H9 (cell line): ENCODE data around the gene BHLHE23. TPM values are rescaled to one million over a fixed set of nuclear protein-coding genes. Genes with fewer than 3 reads are reported as not detected.

Experiments
- DNase-seq: peaks from one replicate; pipeline ENCODE4 v3.0.0-alpha.2; 2017
- H2AFZ ChIP-seq: one replicate; pipeline ENCODE4 v1.6.1; 2013; ENCODE audit warnings: mild to moderate bottlenecking, low read length, control low read depth, moderate library complexity
- H2AK5ac ChIP-seq: 2 replicates; pipeline ENCODE4 v1.6.1; 2013; ENCODE audit warnings: low read length, control low read depth, mixed read lengths; ENCODE audit not compliant: insufficient read length
- H2BK120ac ChIP-seq: one replicate; pipeline ENCODE4 v1.6.1; 2013; ENCODE audit warnings: low read depth, mild to moderate bottlenecking, low read length, control low read depth, inconsistent platforms; ENCODE audit not compliant: poor library complexity, severe bottlenecking
- H2BK12ac ChIP-seq: 2 replicates; pipeline ENCODE4 v1.6.1; 2013; ENCODE audit warnings: low read length, control low read depth, mixed read lengths, low read depth; ENCODE audit not compliant: insufficient read length
- H2BK15ac ChIP-seq: 2 replicates; pipeline ENCODE4 v1.6.1; 2013; ENCODE audit warnings: low read depth, low read length, control low read depth
- H2BK20ac ChIP-seq: one replicate; pipeline ENCODE4 v1.6.1; 2013; ENCODE audit warnings: low read depth, mild to moderate bottlenecking, low read length, control low read depth, inconsistent platforms; ENCODE audit not compliant: poor library complexity, severe bottlenecking
- H2BK5ac ChIP-seq: 2 replicates; pipeline ENCODE4 v1.6.1; 2013; ENCODE audit warnings: low read length, control low read depth, mixed read lengths; ENCODE audit not compliant: insufficient read length
- H3K14ac ChIP-seq: 2 replicates; pipeline ENCODE4 v1.6.1; 2013; ENCODE audit warnings: low read length, control low read depth; ENCODE audit not compliant: insufficient read depth
- H3K18ac ChIP-seq: 2 replicates; pipeline ENCODE4 v1.6.1; 2013; ENCODE audit warnings: low read depth, mild to moderate bottlenecking, mixed read lengths, low read length, control low read depth; ENCODE audit not compliant: insufficient read length
- H3K23ac ChIP-seq: 2 replicates; pipeline ENCODE4 v1.6.1; 2013; ENCODE audit warnings: low read length, control low read depth, mixed read lengths, low read depth; ENCODE audit not compliant: insufficient read length
- H3K23me2 ChIP-seq: 2 replicates; pipeline ENCODE4 v1.6.1; 2013; ENCODE audit warnings: low read depth, mild to moderate bottlenecking, mixed read lengths, low read length, control low read depth; ENCODE audit not compliant: insufficient read length, poor library complexity, severe bottlenecking
- H3K27ac ChIP-seq: 2 replicates; pipeline ENCODE4 v1.5.1; 2013; ENCODE audit warnings: low read length, control low read depth, mixed read lengths, low read depth; ENCODE audit not compliant: insufficient read length
- H3K27me3 ChIP-seq: 2 replicates; pipeline ENCODE4 v1.6.1; 2013; ENCODE audit warnings: low read length, control low read depth, inconsistent platforms; ENCODE audit not compliant: insufficient read depth
- H3K4ac ChIP-seq: 2 replicates; pipeline ENCODE4 v1.6.1; 2013; ENCODE audit warnings: low read depth, mild to moderate bottlenecking, control low read depth, inconsistent platforms, low read length, moderate library complexity
- H3K4me1 ChIP-seq: 2 replicates; pipeline ENCODE4 v1.6.1; 2013; ENCODE audit warnings: low read length, control low read depth, inconsistent platforms; ENCODE audit not compliant: insufficient read depth
- H3K4me2 ChIP-seq: 2 replicates; pipeline ENCODE4 v1.6.1; 2013; ENCODE audit warnings: low read length, control low read depth, mixed read lengths; ENCODE audit not compliant: insufficient read length, insufficient read depth
- H3K56ac ChIP-seq: 2 replicates; pipeline ENCODE4 v1.6.1; 2013; ENCODE audit warnings: low read depth, mild to moderate bottlenecking, mixed read lengths, low read length, control low read depth; ENCODE audit not compliant: insufficient read length
- H3K79me1 ChIP-seq: 2 replicates; pipeline ENCODE4 v1.6.1; 2013; ENCODE audit warnings: low read depth, mild to moderate bottlenecking, moderate library complexity, low read length, control low read depth, inconsistent platforms; ENCODE audit not compliant: insufficient read depth, poor library complexity, severe bottlenecking
- H3K79me2 ChIP-seq: 2 replicates; pipeline ENCODE4 v1.6.1; 2013; ENCODE audit warnings: low read length, control low read depth, inconsistent platforms; ENCODE audit not compliant: insufficient read depth
- H3K9ac ChIP-seq: 2 replicates; pipeline ENCODE4 v1.6.1; 2013; ENCODE audit warnings: low read length, control low read depth, mixed read lengths; ENCODE audit not compliant: insufficient read length; ENCODE audit errors: extremely low read depth
- H3K9me3 ChIP-seq: one replicate; pipeline ENCODE4 v1.6.1; 2013; ENCODE audit warnings: low read depth, low read length, inconsistent platforms; ENCODE audit not compliant: control insufficient read depth
- H3T11ph ChIP-seq: one replicate; pipeline ENCODE4 v1.6.1; 2013; ENCODE audit warnings: mild to moderate bottlenecking, low read length, control low read depth, inconsistent platforms
- H4K20me1 ChIP-seq: one replicate; pipeline ENCODE4 v1.6.1; 2013; ENCODE audit not compliant: control insufficient read depth, insufficient read length, insufficient read depth
- H4K5ac ChIP-seq: 2 replicates; pipeline ENCODE4 v1.6.1; 2013; ENCODE audit warnings: low read depth, mild to moderate bottlenecking, mixed read lengths, low read length, control low read depth; ENCODE audit not compliant: insufficient read length
- H4K8ac ChIP-seq: replicated peaks from 2 replicates; pipeline ENCODE4 v1.6.1; 2013; ENCODE audit warnings: low read length, control low read depth, mixed read lengths, low read depth; ENCODE audit not compliant: insufficient read length
- H4K91ac ChIP-seq: 2 replicates; pipeline ENCODE4 v1.6.1; 2013; ENCODE audit warnings: low read depth, mild to moderate bottlenecking, moderate library complexity, mixed read lengths, low read length, control low read depth; ENCODE audit not compliant: insufficient read length
- H3K27ac Mint-ChIP-seq, 3 experiments: 2 replicates in 2 of 3; 3 replicates in 1 of 3; pipeline ENCODE4 v1.8.0; 2020 to 2021; ENCODE audit warnings: mixed read lengths in 3 of 3, mild to moderate bottlenecking in 1 of 3, moderate library complexity in 1 of 3
- H3K27me3 Mint-ChIP-seq: 2 replicates; pipeline ENCODE4 v1.8.0; 2021; ENCODE audit warnings: low read depth, mild to moderate bottlenecking, moderate library complexity, mixed read lengths
- H3K36me3 Mint-ChIP-seq, 3 experiments: 2 replicates in 2 of 3; 3 replicates in 1 of 3; pipeline ENCODE4 v1.8.0; 2020 to 2021; ENCODE audit warnings: low read depth in 3 of 3, mixed read lengths in 3 of 3; ENCODE audit not compliant: insufficient read depth in 1 of 3
- H3K4me1 Mint-ChIP-seq, 2 experiments: 2 replicates each; pipeline ENCODE4 v1.8.0; 2020; ENCODE audit warnings: mixed read lengths in 2 of 2
- H3K4me3 Mint-ChIP-seq, 2 experiments: 2 replicates in 1 of 2; 3 replicates in 1 of 2; pipeline ENCODE4 v1.8.0; 2020 to 2021; ENCODE audit warnings: mild to moderate bottlenecking in 2 of 2, mixed read lengths in 2 of 2, moderate library complexity in 1 of 2
- H3K9me3 Mint-ChIP-seq, 2 experiments: 2 replicates in 1 of 2; 3 replicates in 1 of 2; pipeline ENCODE4 v1.8.0; 2020; ENCODE audit warnings: mild to moderate bottlenecking in 2 of 2, mixed read lengths in 2 of 2, moderate library complexity in 1 of 2
- WGBS: extraction: QIAGEN DNeasy Blood & Tissue Kit; methylation state at CpG from one replicate; pipeline ENCODE4 v1.1.7; 2013; ENCODE audit warnings: missing lambda C conversion rate, low lambda C conversion rate, mixed read lengths; ENCODE audit not compliant: insufficient read length; ENCODE audit errors: extremely low coverage; 5-methylcytosine and 5-hydroxymethylcytosine counted together
- total RNA-seq: library from RNA; stranded (reverse); gene quantifications from 2 replicates; pipeline ENCODE4 v1.2.1, GENCODE V29; 2021
- TF ChIP-seq, protein P1 (sequence below): fragments of 200-600 bp; sonication (generic); conservative IDR thresholded peaks from 3 replicates; pipeline ENCODE4 v1.8.0; 2021; ENCODE audit warnings: antibody characterized with exemption, mild to moderate bottlenecking

BHLHE23 gene
- total RNA-seq, 1 experiment from 2014 or later = 0.35 TPM

- no peak overlapping the region for H3K4me2 ChIP-seq
- no peak overlapping the region; the same call in 1 of the 2 replicates for H3K14ac ChIP-seq
- H3K79me1 ChIP-seq = no peaks in the 10 kb centered on the region
- no peak overlapping the region for H2AK5ac ChIP-seq
- no peak overlapping the region for H2BK120ac ChIP-seq
- no peak overlapping the region for H2BK5ac ChIP-seq
- H4K20me1 ChIP-seq = no peaks in the 10 kb centered on the region
- H3K56ac ChIP-seq = no peak overlapping the region
- Mint-ChIP-seq H3K4me3 (no peak overlapping the region), H3K9me3 (peaks cover 12 to 14% of the 10 kb centered on the region in 2 experiments), H3K36me3 (peaks cover 0 to 17% (median 3%) of the 10 kb centered on the region in 3 experiments; a peak in 4 of 7 replicates), H3K4me1 (peaks cover under 1 to 7% of the 10 kb centered on the region in 2 experiments; a peak in 3 of 4 replicates), H3K27ac (no peak overlapping the region), H3K27me3 (peaks cover 13% of the 10 kb centered on the region)
- H4K5ac ChIP-seq = no peak overlapping the region
- H2BK12ac ChIP-seq = no peak overlapping the region
- TF ChIP-seq, protein P1, sequence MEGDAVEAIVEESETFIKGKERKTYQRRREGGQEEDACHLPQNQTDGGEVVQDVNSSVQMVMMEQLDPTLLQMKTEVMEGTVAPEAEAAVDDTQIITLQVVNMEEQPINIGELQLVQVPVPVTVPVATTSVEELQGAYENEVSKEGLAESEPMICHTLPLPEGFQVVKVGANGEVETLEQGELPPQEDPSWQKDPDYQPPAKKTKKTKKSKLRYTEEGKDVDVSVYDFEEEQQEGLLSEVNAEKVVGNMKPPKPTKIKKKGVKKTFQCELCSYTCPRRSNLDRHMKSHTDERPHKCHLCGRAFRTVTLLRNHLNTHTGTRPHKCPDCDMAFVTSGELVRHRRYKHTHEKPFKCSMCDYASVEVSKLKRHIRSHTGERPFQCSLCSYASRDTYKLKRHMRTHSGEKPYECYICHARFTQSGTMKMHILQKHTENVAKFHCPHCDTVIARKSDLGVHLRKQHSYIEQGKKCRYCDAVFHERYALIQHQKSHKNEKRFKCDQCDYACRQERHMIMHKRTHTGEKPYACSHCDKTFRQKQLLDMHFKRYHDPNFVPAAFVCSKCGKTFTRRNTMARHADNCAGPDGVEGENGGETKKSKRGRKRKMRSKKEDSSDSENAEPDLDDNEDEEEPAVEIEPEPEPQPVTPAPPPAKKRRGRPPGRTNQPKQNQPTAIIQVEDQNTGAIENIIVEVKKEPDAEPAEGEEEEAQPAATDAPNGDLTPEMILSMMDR = no peak
- H3K4me1 ChIP-seq = no peaks in the 10 kb centered on the region
- H3K9ac ChIP-seq = no peak overlapping the region
- DNase-seq = peak; percentile 20
- H2BK15ac ChIP-seq = no peak overlapping the region
- no peak overlapping the region for H2BK20ac ChIP-seq
- H4K8ac ChIP-seq = no peak overlapping the region
- no peak overlapping the region for H2AFZ ChIP-seq
- no peaks in the 10 kb centered on the region for H3K23me2 ChIP-seq
- WGBS = no CpG with 5 or more reads among the region's 40 CpGs
- no peak overlapping the region for H3K18ac ChIP-seq
- H3K79me2 ChIP-seq = no peaks in the 10 kb centered on the region
- no peak overlapping the region for H4K91ac ChIP-seq
- H3K27me3 ChIP-seq = no peaks in the 10 kb centered on the region; the same call in 1 of the 2 replicates
- no peak overlapping the region for H3T11ph ChIP-seq
- H3K23ac ChIP-seq = no peak overlapping the region
- no peaks in the 10 kb centered on the region for H3K9me3 ChIP-seq
- no peak overlapping the region for H3K27ac ChIP-seq
- H3K4ac ChIP-seq = no peak overlapping the region
Observed at GRCh38 chr20:63021356-63022321, 14.9 kb upstream of the BHLHE23 start.
